SK-N-SH treated with all-trans-retinoic acid at 6 μM for 48 hours (cell line): Measurements from ENCODE around the gene DOCK1.

Experiments
- ARNTL ChIP-seq: fragments of 450-650 bp; formaldehyde crosslinking; IDR thresholded peaks from 2 replicates; pipeline ENCODE4 v1.5.0; 2020; ENCODE audit warnings: low read depth, mild to moderate bottlenecking, moderate library complexity, borderline replicate concordance
- CSDC2 ChIP-seq: fragments of 250-450 bp; sonication (Bioruptor Pico); IDR thresholded peaks from 2 replicates; pipeline ENCODE4 v1.5.0; 2020; ENCODE audit warnings: mild to moderate bottlenecking, moderate library complexity
- ESRRG ChIP-seq: fragments of 250-450 bp; sonication (Bioruptor Pico); IDR thresholded peaks from 2 replicates; pipeline ENCODE4 v1.6.1; 2021; ENCODE audit warnings: mild to moderate bottlenecking
- GLIS3 ChIP-seq: fragments of 250-450 bp; sonication (Bioruptor Pico); IDR thresholded peaks from 2 replicates; pipeline ENCODE4 v1.5.0; 2020; ENCODE audit warnings: mild to moderate bottlenecking, moderate library complexity
- PPARA ChIP-seq: fragments of 250-450 bp; sonication (Bioruptor Pico); IDR thresholded peaks from 2 replicates; pipeline ENCODE4 v1.5.0; 2020; ENCODE audit warnings: mild to moderate bottlenecking, borderline replicate concordance
- RARB ChIP-seq: fragments of 250-450 bp; sonication (Bioruptor Pico); IDR thresholded peaks from 2 replicates; pipeline ENCODE4 v1.8.0; 2021; ENCODE audit warnings: mild to moderate bottlenecking, moderate library complexity
- TOX ChIP-seq: fragments of 250-450 bp; sonication (Bioruptor Pico); IDR thresholded peaks from 2 replicates; pipeline ENCODE4 v1.8.0; 2021; ENCODE audit warnings: mild to moderate bottlenecking, moderate library complexity, borderline replicate concordance
- ZC3H10 ChIP-seq: fragments of 250-450 bp; sonication (Bioruptor Pico); IDR thresholded peaks from 2 replicates; pipeline ENCODE4 v1.5.1; 2021; ENCODE audit warnings: mild to moderate bottlenecking, moderate library complexity
- ZNF8 ChIP-seq: fragments of 450-650 bp; formaldehyde crosslinking; IDR thresholded peaks from 2 replicates; pipeline ENCODE4 v1.5.0; 2020; ENCODE audit warnings: mild to moderate bottlenecking, moderate library complexity
- TF ChIP-seq, protein P1 (sequence below): fragments of 250-450 bp; sonication (Bioruptor Pico); IDR thresholded peaks from 2 replicates; pipeline ENCODE4 v1.8.0; 2020; ENCODE audit warnings: mild to moderate bottlenecking, moderate library complexity, borderline replicate concordance
- TF ChIP-seq, protein P2 (sequence below): fragments of 250-450 bp; sonication (Bioruptor Pico); IDR thresholded peaks from 2 replicates; pipeline ENCODE4 v1.5.1; 2020; ENCODE audit warnings: low read depth, mild to moderate bottlenecking, moderate library complexity

DNA sequence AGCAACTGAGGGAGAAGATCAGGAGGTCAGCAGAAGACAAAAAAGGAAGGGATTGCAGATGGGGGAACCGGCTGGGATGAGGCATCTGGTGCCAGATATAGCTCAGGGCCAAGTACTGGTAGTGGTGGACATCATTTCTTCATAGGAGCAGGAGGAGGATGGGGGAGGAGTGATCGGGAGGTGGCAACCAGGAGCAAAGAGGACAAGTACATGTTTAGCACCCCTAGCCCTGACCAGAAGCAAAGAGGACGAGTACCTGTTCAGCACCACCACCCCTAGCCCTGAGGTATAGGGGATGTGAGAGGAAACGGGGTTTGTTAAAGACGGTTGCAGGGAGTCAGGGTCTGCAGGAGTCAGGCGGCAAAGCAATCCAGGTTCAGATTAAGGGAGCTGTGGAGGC is 559.3 kb downstream of the DOCK1 start:
- no peak for TF ChIP-seq ESRRG (CRISPR knock-in tag)
- no peak for TF ChIP-seq RARB (CRISPR knock-in tag)
- TF ChIP-seq, protein P1, sequence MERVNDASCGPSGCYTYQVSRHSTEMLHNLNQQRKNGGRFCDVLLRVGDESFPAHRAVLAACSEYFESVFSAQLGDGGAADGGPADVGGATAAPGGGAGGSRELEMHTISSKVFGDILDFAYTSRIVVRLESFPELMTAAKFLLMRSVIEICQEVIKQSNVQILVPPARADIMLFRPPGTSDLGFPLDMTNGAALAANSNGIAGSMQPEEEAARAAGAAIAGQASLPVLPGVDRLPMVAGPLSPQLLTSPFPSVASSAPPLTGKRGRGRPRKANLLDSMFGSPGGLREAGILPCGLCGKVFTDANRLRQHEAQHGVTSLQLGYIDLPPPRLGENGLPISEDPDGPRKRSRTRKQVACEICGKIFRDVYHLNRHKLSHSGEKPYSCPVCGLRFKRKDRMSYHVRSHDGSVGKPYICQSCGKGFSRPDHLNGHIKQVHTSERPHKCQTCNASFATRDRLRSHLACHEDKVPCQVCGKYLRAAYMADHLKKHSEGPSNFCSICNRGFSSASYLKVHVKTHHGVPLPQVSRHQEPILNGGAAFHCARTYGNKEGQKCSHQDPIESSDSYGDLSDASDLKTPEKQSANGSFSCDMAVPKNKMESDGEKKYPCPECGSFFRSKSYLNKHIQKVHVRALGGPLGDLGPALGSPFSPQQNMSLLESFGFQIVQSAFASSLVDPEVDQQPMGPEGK, result no peak
- TF ChIP-seq, protein P2, sequence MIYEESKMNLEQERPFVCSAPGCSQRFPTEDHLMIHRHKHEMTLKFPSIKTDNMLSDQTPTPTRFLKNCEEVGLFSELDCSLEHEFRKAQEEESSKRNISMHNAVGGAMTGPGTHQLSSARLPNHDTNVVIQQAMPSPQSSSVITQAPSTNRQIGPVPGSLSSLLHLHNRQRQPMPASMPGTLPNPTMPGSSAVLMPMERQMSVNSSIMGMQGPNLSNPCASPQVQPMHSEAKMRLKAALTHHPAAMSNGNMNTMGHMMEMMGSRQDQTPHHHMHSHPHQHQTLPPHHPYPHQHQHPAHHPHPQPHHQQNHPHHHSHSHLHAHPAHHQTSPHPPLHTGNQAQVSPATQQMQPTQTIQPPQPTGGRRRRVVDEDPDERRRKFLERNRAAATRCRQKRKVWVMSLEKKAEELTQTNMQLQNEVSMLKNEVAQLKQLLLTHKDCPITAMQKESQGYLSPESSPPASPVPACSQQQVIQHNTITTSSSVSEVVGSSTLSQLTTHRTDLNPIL (CRISPR knock-in tag), result no peak
- TF ChIP-seq ARNTL (CRISPR knock-in tag), result no peak
- no peak for TF ChIP-seq GLIS3 (CRISPR knock-in tag)
- no peak for TF ChIP-seq PPARA (CRISPR knock-in tag)
- no peak for TF ChIP-seq CSDC2
- no peak for TF ChIP-seq ZNF8 (CRISPR knock-in tag)
- TF ChIP-seq ZC3H10, result no peak
- TF ChIP-seq TOX (CRISPR knock-in tag), result no peak
